Small intestine (tissue), 16 donors: ENCODE measurements around the gene RPL3. TPM values are rescaled to one million over a fixed set of nuclear protein-coding genes. Genes with fewer than 3 reads are reported as not detected.
A peak's percentile ranks its signal among the peaks of the same experiment; 100 is the strongest.

Experiments used
- DNase-seq, 2 donors: peaks; one replicate each; pipeline versions ENCODE4 v3.0.0 to v3.0.0-alpha.2; 2013
- FAIRE-seq: peaks from 2 replicates; lab custom pipeline; 2012; peaks lifted over from hg19 to GRCh38; lab: Jason Lieb, UNC
- H3K27ac ChIP-seq, 3 donors: one replicate each; pipeline ENCODE4 v1.5.1; 2013; ENCODE audit warnings: low read length in 2 of 3, mild to moderate bottlenecking in 2 of 3, control low read depth in 1 of 3, inconsistent platforms in 1 of 3, low read depth in 1 of 3, moderate library complexity in 1 of 3
- H3K27me3 ChIP-seq, 3 donors: one replicate each; pipeline ENCODE4 v1.6.1; 2013; ENCODE audit warnings: low read length in 3 of 3, inconsistent platforms in 1 of 3; ENCODE audit not compliant: control insufficient read depth in 3 of 3, insufficient read depth in 3 of 3
- H3K36me3 ChIP-seq, 3 donors: one replicate each; pipeline ENCODE4 v1.6.1; 2013; ENCODE audit warnings: low read length in 3 of 3, inconsistent platforms in 1 of 3, low read depth in 1 of 3, mild to moderate bottlenecking in 1 of 3, moderate library complexity in 1 of 3; ENCODE audit not compliant: control insufficient read depth in 3 of 3, insufficient read depth in 2 of 3
- H3K4me1 ChIP-seq, 3 donors: one replicate each; pipeline ENCODE4 v1.6.1; 2013; ENCODE audit warnings: low read length in 2 of 3, inconsistent platforms in 1 of 3, low read depth in 1 of 3, mild to moderate bottlenecking in 1 of 3, moderate library complexity in 1 of 3; ENCODE audit not compliant: control insufficient read depth in 3 of 3, insufficient read depth in 2 of 3
- H3K4me3 ChIP-seq, 3 donors: one replicate each; pipeline ENCODE4 v1.5.1; 2013; ENCODE audit warnings: low read length in 3 of 3, control low read depth in 1 of 3, inconsistent platforms in 1 of 3, low read depth in 1 of 3, mild to moderate bottlenecking in 1 of 3, moderate library complexity in 1 of 3
- H3K9me3 ChIP-seq, 2 donors: one replicate each; pipeline ENCODE4 v1.6.1; 2013; ENCODE audit warnings: low read depth in 1 of 2, low read length in 1 of 2; ENCODE audit not compliant: control insufficient read depth in 2 of 2, insufficient read depth in 1 of 2
- WGBS, 3 donors: extraction: QIAGEN DNeasy Blood & Tissue Kit; methylation state at CpG; one replicate each; pipeline ENCODE4 v1.1.7; 2013; 5-methylcytosine and 5-hydroxymethylcytosine counted together
- long read RNA-seq, 10 donors: transcript quantifications; one replicate each; lab custom pipeline, GENCODE V29; 2026
- polyA plus RNA-seq, 4 donors: library from polyadenylated mRNA; stranded (reverse) in 3 of 4; unstranded in 1 of 4; fragments of 200-250 nt in 3 of 4; fragments of 120-200 nt in 1 of 4; gene quantifications; one replicate each; pipeline versions ENCODE4 v1.2.1 to v1.2.3, GENCODE V29; 2013
- donor health status: healthy with polysubstance abuse.
- donor health status: control.
- donor health status: control.
- donor health status: Bipolar disorder and iron deficiency.
- donor health status: healthy.

Gene RPL3
- polyA plus RNA-seq: 1,000 to 10,000 TPM; 1,757 to 4,298 (median 3,733) TPM
- long read RNA-seq, donor 1, transcript RPL3-210 (2 exons, 616 nt): minor isoform, 48 of 5,691 reads
- long read RNA-seq, donor 1, transcript RPL3-201 (10 exons, 1,442 nt): major isoform, 3,568 of 5,691 reads
- long read RNA-seq, donor 1, transcript RPL3-202 (9 exons, 1,289 nt): minor isoform, 462 of 5,691 reads
- long read RNA-seq, donor 1, transcript RPL3-217 (3 exons, 827 nt): minor isoform, 91 of 5,691 reads
- long read RNA-seq, donor 1, partial matches to known transcripts: 1,319 of 5,691 reads
- long read RNA-seq, donor 1, other reads (novel, unspliced or antisense): 165 of 5,691 reads
- long read RNA-seq, donor 2, transcript RPL3-217 (3 exons, 827 nt): minor isoform, 32 of 1,129 reads
- long read RNA-seq, donor 2, transcript RPL3-209 (2 exons, 767 nt): minor isoform, 7 of 1,129 reads
- long read RNA-seq, donor 2, transcript RPL3-201 (10 exons, 1,442 nt): major isoform, 795 of 1,129 reads
- long read RNA-seq, donor 2, transcript RPL3-202 (9 exons, 1,289 nt): minor isoform, 102 of 1,129 reads
- long read RNA-seq, donor 2, partial matches to known transcripts: 177 of 1,129 reads
- long read RNA-seq, donor 2, other reads (novel, unspliced or antisense): 5 of 1,129 reads
- long read RNA-seq, donor 3, transcript RPL3-210 (2 exons, 616 nt): minor isoform, 24 of 1,911 reads
- long read RNA-seq, donor 3, transcript RPL3-201 (10 exons, 1,442 nt): major isoform, 1,043 of 1,911 reads
- long read RNA-seq, donor 3, transcript RPL3-217 (3 exons, 827 nt): minor isoform, 29 of 1,911 reads
- long read RNA-seq, donor 3, transcript RPL3-202 (9 exons, 1,289 nt): minor isoform, 205 of 1,911 reads
- long read RNA-seq, donor 3, partial matches to known transcripts: 550 of 1,911 reads
- long read RNA-seq, donor 3, other reads (novel, unspliced or antisense): 42 of 1,911 reads
- long read RNA-seq, donor 4, transcript RPL3-202 (9 exons, 1,289 nt): minor isoform, 5 of 58 reads
- long read RNA-seq, donor 4, transcript RPL3-201 (10 exons, 1,442 nt): major isoform, 43 of 58 reads
- long read RNA-seq, donor 4, partial matches to known transcripts: 6 of 58 reads
- long read RNA-seq, donor 4, other reads (novel, unspliced or antisense): 0 of 58 reads
- long read RNA-seq, donor 5, transcript RPL3-210 (2 exons, 616 nt): minor isoform, 7 of 731 reads
- long read RNA-seq, donor 5, transcript RPL3-201 (10 exons, 1,442 nt): major isoform, 389 of 731 reads
- long read RNA-seq, donor 5, transcript RPL3-217 (3 exons, 827 nt): minor isoform, 12 of 731 reads
- long read RNA-seq, donor 5, transcript RPL3-202 (9 exons, 1,289 nt): minor isoform, 54 of 731 reads
- long read RNA-seq, donor 5, partial matches to known transcripts: 252 of 731 reads
- long read RNA-seq, donor 5, other reads (novel, unspliced or antisense): 11 of 731 reads
- long read RNA-seq, donor 6, transcript RPL3-209 (2 exons, 767 nt): minor isoform, 13 of 2,051 reads
- long read RNA-seq, donor 6, transcript RPL3-202 (9 exons, 1,289 nt): minor isoform, 128 of 2,051 reads
- long read RNA-seq, donor 6, transcript RPL3-201 (10 exons, 1,442 nt): major isoform, 1,423 of 2,051 reads
- long read RNA-seq, donor 6, transcript RPL3-217 (3 exons, 827 nt): minor isoform, 27 of 2,051 reads
- long read RNA-seq, donor 6, partial matches to known transcripts: 406 of 2,051 reads
- long read RNA-seq, donor 6, other reads (novel, unspliced or antisense): 39 of 2,051 reads
- long read RNA-seq, donor 7, transcript RPL3-202 (9 exons, 1,289 nt): minor isoform, 144 of 1,694 reads
- long read RNA-seq, donor 7, transcript RPL3-210 (2 exons, 616 nt): minor isoform, 15 of 1,694 reads
- long read RNA-seq, donor 7, transcript RPL3-201 (10 exons, 1,442 nt): major isoform, 1,226 of 1,694 reads
- long read RNA-seq, donor 7, transcript RPL3-209 (2 exons, 767 nt): minor isoform, 8 of 1,694 reads
- long read RNA-seq, donor 7, partial matches to known transcripts: 265 of 1,694 reads
- long read RNA-seq, donor 7, other reads (novel, unspliced or antisense): 27 of 1,694 reads
- long read RNA-seq, donor 8, transcript RPL3-201 (10 exons, 1,442 nt): major isoform, 221 of 278 reads
- long read RNA-seq, donor 8, transcript RPL3-202 (9 exons, 1,289 nt): minor isoform, 24 of 278 reads
- long read RNA-seq, donor 8, partial matches to known transcripts: 29 of 278 reads
- long read RNA-seq, donor 8, other reads (novel, unspliced or antisense): 0 of 278 reads
- long read RNA-seq, donor 9, transcript RPL3-202 (9 exons, 1,289 nt): minor isoform, 47 of 499 reads
- long read RNA-seq, donor 9, transcript RPL3-201 (10 exons, 1,442 nt): major isoform, 353 of 499 reads
- long read RNA-seq, donor 9, partial matches to known transcripts: 93 of 499 reads
- long read RNA-seq, donor 9, other reads (novel, unspliced or antisense): 0 of 499 reads
- long read RNA-seq, donor 10, transcript RPL3-201 (10 exons, 1,442 nt): major isoform, 1,652 of 2,673 reads
- long read RNA-seq, donor 10, transcript RPL3-217 (3 exons, 827 nt): minor isoform, 44 of 2,673 reads
- long read RNA-seq, donor 10, transcript RPL3-210 (2 exons, 616 nt): minor isoform, 18 of 2,673 reads
- long read RNA-seq, donor 10, transcript RPL3-202 (9 exons, 1,289 nt): minor isoform, 262 of 2,673 reads
- long read RNA-seq, donor 10, partial matches to known transcripts: 632 of 2,673 reads
- long read RNA-seq, donor 10, other reads (novel, unspliced or antisense): 46 of 2,673 reads

DNA sequence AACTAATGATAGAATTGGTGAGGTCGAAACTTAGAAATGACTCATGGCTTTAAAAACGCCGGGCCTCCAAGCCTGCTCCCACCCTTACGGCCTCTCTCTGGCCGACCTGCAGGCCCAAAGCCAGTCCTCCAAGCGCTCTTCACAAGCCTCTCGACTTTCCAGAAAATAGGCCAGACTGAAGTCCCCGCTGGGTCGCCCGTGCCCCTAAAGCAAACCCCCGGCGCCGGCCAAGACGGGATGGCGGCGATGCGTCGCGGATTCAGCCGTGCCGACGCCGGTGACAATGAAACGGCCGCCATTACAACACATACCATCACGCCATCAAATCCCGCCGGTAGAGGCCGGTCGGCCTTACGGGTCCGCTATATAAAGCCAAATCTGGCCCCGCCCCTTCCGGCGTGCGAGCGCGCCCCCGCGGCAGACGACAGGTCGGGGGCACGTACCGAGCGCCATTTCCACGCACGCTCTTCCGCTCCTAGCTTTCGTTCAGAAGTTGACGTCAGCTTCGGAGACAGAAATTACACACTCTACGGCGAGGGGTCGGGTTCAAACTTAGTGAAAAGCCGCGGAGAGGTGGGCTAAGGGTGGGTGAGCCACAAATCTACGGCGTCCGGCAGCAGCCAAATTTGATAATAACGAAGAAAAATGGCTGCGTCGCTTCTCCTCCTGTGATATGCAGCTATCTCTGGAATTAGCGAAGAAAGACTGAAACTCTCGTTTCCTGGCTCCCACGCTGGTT, at the start of gene RPL3:
RPL3 (minus strand) TSS at position 340 of the 739 bp plus-strand sequence; CDS start at position 314, 26 bp downstream.
- DNase-seq (peak; percentile 97 to 99), FAIRE-seq (no peak)
- peaks cover 0 to 28% (median 2%) of the 10 kb centered on the region in 3 donors for H3K4me1 ChIP-seq
- peak within 1 kb of the TSS; percentile 69 to 86 (median 83) for H3K4me3 ChIP-seq
- H3K27ac ChIP-seq: peak within 1 kb of the TSS; percentile 99 to 100 (median 100)
- WGBS, 3 donors: 0 to 1% (median 0%) methylated on average over 65 of the region's 65 CpGs
- H3K27me3 ChIP-seq: no peaks in the 10 kb centered on the region
- peaks cover 10 to 40% (median 14%) of the 10 kb centered on the region in 3 donors for H3K36me3 ChIP-seq
- H3K9me3 ChIP-seq: no peaks in the 10 kb centered on the region

DNA sequence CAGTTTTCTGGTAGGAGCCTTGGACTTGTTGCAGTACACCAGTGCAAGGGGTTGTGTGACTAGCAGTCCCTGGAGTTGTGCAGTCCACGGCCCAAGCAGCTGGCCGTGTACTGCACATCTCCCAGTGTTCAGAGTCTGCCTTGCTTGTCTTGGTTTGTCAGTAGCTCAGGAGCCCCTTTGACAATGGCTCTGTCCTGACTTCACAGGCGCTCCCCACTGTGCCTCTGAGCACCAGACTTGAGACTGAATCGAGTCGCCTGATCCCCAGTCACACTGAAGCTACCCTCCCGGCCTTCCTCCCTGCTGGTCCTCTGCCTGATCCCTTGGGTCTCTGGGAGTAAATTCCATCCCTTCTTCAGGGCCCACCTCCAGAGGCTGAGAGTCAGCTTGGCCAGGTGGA, 49.8 kb upstream of the RPL3 start:
- H3K36me3 ChIP-seq: peaks cover 0 to 7% (median 0%) of the 10 kb centered on the region in 3 donors
- no peak overlapping the region for H3K4me3 ChIP-seq
- no peaks in the 10 kb centered on the region for H3K27me3 ChIP-seq
- no peak for DNase-seq
- no peak overlapping the region for H3K27ac ChIP-seq
- FAIRE-seq: no peak
- WGBS, 3 donors: 86 to 89% (median 88%) methylated on average over 6 of the region's 6 CpGs
- no peaks in the 10 kb centered on the region for H3K4me1 ChIP-seq
- peaks cover 0 to 11% of the 10 kb centered on the region in 2 donors for H3K9me3 ChIP-seq

DNA sequence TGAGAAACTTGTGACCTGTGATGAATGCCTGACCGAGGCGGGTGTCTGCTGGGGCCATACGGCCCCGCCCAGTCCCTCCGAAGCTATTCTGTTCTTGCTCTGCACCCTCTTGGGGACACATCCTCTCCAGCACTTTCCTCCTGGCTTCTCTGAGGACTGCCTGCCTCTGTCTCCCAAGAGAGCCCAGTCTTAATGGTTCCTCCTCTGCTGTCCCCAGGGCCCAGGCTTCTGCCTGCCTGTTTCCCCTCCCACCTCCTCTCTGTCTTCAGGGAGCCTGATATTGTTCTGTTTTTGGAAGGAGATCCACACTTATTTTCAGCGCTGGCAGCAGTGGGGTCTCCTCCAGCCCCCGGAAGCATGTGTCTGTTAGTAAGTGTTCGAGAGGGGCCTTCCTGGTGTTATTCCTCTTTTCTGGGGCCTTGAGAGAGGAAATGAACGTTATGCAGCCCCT, 49.1 kb upstream of the RPL3 start:
- 67 to 86% (median 74%) methylated on average over 9 of the region's 9 CpGs for WGBS, 3 donors
- no peaks in the 10 kb centered on the region for H3K4me1 ChIP-seq
- no peak for DNase-seq
- peaks cover 0 to 6% (median 0%) of the 10 kb centered on the region in 3 donors for H3K36me3 ChIP-seq
- H3K27ac ChIP-seq: no peak overlapping the region
- no peak overlapping the region for H3K4me3 ChIP-seq
- no peaks in the 10 kb centered on the region for H3K27me3 ChIP-seq
- FAIRE-seq: no peak
- H3K9me3 ChIP-seq: peaks cover 0 to 11% of the 10 kb centered on the region in 2 donors

DNA sequence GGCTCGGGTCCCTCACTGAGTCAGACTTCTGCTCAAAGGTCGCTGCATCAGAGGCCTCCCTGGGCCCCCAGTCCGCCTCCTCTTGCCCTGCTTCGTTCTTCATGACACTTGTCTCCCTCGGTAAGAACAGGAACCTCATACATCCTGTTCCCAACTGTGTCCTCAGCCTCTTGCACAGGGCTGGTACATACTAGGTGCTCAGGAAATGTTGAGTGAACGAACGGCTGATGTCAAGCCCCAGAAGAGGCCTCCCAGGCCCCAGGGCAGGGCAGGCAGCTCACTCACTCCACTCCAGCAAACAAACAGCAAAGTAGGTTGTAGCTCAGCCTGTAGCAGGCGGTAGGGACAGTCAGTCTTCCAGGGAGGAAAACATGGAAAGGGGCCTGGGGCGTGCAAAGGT, 47.6 kb upstream of the RPL3 start:
- H3K4me1 ChIP-seq: no peaks in the 10 kb centered on the region
- H3K4me3 ChIP-seq: no peak overlapping the region
- DNase-seq (no peak), FAIRE-seq (no peak)
- H3K9me3 ChIP-seq: peaks cover 0 to 7% of the 10 kb centered on the region in 2 donors
- 53 to 67% (median 65%) methylated on average over 9 of the region's 9 CpGs for WGBS, 3 donors
- H3K36me3 ChIP-seq: peaks cover 0 to 6% (median 0%) of the 10 kb centered on the region in 3 donors
- H3K27ac ChIP-seq: no peak overlapping the region
- no peaks in the 10 kb centered on the region for H3K27me3 ChIP-seq

DNA sequence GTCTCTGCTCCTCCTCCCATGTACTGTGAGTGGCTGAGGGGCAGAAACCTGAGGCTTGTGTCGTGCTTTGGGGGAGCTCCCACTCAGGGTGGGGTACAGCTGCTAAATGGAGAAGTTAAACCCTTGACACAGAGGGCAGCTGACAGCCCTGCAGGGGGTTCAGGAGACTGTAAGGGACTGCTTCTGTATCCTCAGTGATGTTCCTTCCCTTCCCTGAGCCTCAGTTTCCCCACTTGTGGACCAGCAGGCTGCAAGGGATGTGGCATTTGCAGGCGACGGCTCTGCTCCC, 46.0 kb upstream of the RPL3 start:
- 61 to 82% (median 73%) methylated on average over 3 of the region's 3 CpGs for WGBS, 3 donors
- DNase-seq: no peak
- H3K9me3 ChIP-seq: no peaks in the 10 kb centered on the region
- no peaks in the 10 kb centered on the region for H3K4me1 ChIP-seq
- no peak overlapping the region for H3K27ac ChIP-seq
- H3K4me3 ChIP-seq: no peak overlapping the region
- H3K27me3 ChIP-seq: no peaks in the 10 kb centered on the region
- no peak for FAIRE-seq
- peaks cover 0 to 6% (median 0%) of the 10 kb centered on the region in 3 donors for H3K36me3 ChIP-seq
